SK-N-SH treated with all-trans-retinoic acid at 6 μM for 48 hours (cell line): ENCODE results near the gene A3GALT2.

ENCODE experiments used
- ATAC-seq: fragments of 200-7000 bp; cut with Tn5 transposase; 3 replicates; pipeline ENCODE4 v1.9.1; 2020; ENCODE audit warnings: mild to moderate bottlenecking, moderate library complexity
- ARNTL ChIP-seq: fragments of 450-650 bp; formaldehyde crosslinking; IDR thresholded peaks from 2 replicates; pipeline ENCODE4 v1.5.0; 2020; ENCODE audit warnings: low read depth, mild to moderate bottlenecking, moderate library complexity, borderline replicate concordance
- BACH2 ChIP-seq: fragments of 250-450 bp; sonication (Bioruptor Pico); IDR thresholded peaks from 2 replicates; pipeline ENCODE4 v1.9.0; 2021; ENCODE audit warnings: mild to moderate bottlenecking, borderline replicate concordance
- CREB5 ChIP-seq: fragments of 250-450 bp; sonication (Bioruptor Pico); IDR thresholded peaks from 2 replicates; pipeline ENCODE4 v1.5.1; 2020; ENCODE audit warnings: low read depth, mild to moderate bottlenecking, moderate library complexity
- CSDC2 ChIP-seq: fragments of 250-450 bp; sonication (Bioruptor Pico); IDR thresholded peaks from 2 replicates; pipeline ENCODE4 v1.5.0; 2020; ENCODE audit warnings: mild to moderate bottlenecking, moderate library complexity
- CSRNP3 ChIP-seq: fragments of 250-450 bp; sonication (Bioruptor Pico); IDR thresholded peaks from 2 replicates; pipeline ENCODE4 v1.5.1; 2021; ENCODE audit warnings: mild to moderate bottlenecking, moderate library complexity
- ESRRG ChIP-seq: fragments of 250-450 bp; sonication (Bioruptor Pico); IDR thresholded peaks from 2 replicates; pipeline ENCODE4 v1.6.1; 2021; ENCODE audit warnings: mild to moderate bottlenecking
- GLIS3 ChIP-seq: fragments of 250-450 bp; sonication (Bioruptor Pico); IDR thresholded peaks from 2 replicates; pipeline ENCODE4 v1.5.0; 2020; ENCODE audit warnings: mild to moderate bottlenecking, moderate library complexity
- OSR1 ChIP-seq: fragments of 250-450 bp; sonication (Bioruptor Pico); IDR thresholded peaks from 2 replicates; pipeline ENCODE4 v1.8.0; 2022; ENCODE audit warnings: moderate library complexity, mild to moderate bottlenecking, inconsistent platforms
- PATZ1 ChIP-seq: fragments of 250-450 bp; sonication (Bioruptor Pico); IDR thresholded peaks from 2 replicates; pipeline ENCODE4 v1.8.0; 2020; ENCODE audit warnings: mild to moderate bottlenecking, moderate library complexity, borderline replicate concordance
- POU6F1 ChIP-seq: fragments of 250-450 bp; sonication (Bioruptor Pico); IDR thresholded peaks from 2 replicates; pipeline ENCODE4 v1.8.0; 2021; ENCODE audit warnings: low read depth, mild to moderate bottlenecking, moderate library complexity, borderline replicate concordance
- PPARA ChIP-seq: fragments of 250-450 bp; sonication (Bioruptor Pico); IDR thresholded peaks from 2 replicates; pipeline ENCODE4 v1.5.0; 2020; ENCODE audit warnings: mild to moderate bottlenecking, borderline replicate concordance
- RARB ChIP-seq: fragments of 250-450 bp; sonication (Bioruptor Pico); IDR thresholded peaks from 2 replicates; pipeline ENCODE4 v1.8.0; 2021; ENCODE audit warnings: mild to moderate bottlenecking, moderate library complexity
- SNAI2 ChIP-seq: fragments of 250-450 bp; sonication (Bioruptor Pico); IDR thresholded peaks from 2 replicates; pipeline ENCODE4 v1.5.0; 2020; ENCODE audit warnings: mild to moderate bottlenecking, moderate library complexity
- TCF4 ChIP-seq: fragments of 250-450 bp; sonication (Bioruptor Pico); IDR thresholded peaks from 2 replicates; pipeline ENCODE4 v1.8.0; 2021; ENCODE audit warnings: mild to moderate bottlenecking, moderate library complexity, borderline replicate concordance
- TOX ChIP-seq: fragments of 250-450 bp; sonication (Bioruptor Pico); IDR thresholded peaks from 2 replicates; pipeline ENCODE4 v1.8.0; 2021; ENCODE audit warnings: mild to moderate bottlenecking, moderate library complexity, borderline replicate concordance
- ZC3H10 ChIP-seq: fragments of 250-450 bp; sonication (Bioruptor Pico); IDR thresholded peaks from 2 replicates; pipeline ENCODE4 v1.5.1; 2021; ENCODE audit warnings: mild to moderate bottlenecking, moderate library complexity
- ZFP3 ChIP-seq: fragments of 250-450 bp; sonication (Bioruptor Pico); IDR thresholded peaks from 2 replicates; pipeline ENCODE4 v1.5.0; 2020; ENCODE audit warnings: mild to moderate bottlenecking, moderate library complexity
- ZFP30 ChIP-seq: fragments of 450-650 bp; formaldehyde crosslinking; IDR thresholded peaks from 2 replicates; pipeline ENCODE4 v1.5.0; 2022; ENCODE audit warnings: mild to moderate bottlenecking, moderate library complexity
- ZNF565 ChIP-seq: fragments of 450-650 bp; formaldehyde crosslinking; conservative IDR thresholded peaks from 2 replicates; pipeline ENCODE4 v1.5.0; 2020; ENCODE audit warnings: low read depth, mild to moderate bottlenecking, moderate library complexity
- ZNF70 ChIP-seq: fragments of 450-650 bp; formaldehyde crosslinking; IDR thresholded peaks from 2 replicates; pipeline ENCODE4 v1.5.0; 2020; ENCODE audit warnings: mild to moderate bottlenecking, moderate library complexity
- ZNF8 ChIP-seq: fragments of 450-650 bp; formaldehyde crosslinking; IDR thresholded peaks from 2 replicates; pipeline ENCODE4 v1.5.0; 2020; ENCODE audit warnings: mild to moderate bottlenecking, moderate library complexity

A3GALT2 gene

GRCh38 chr1:33275195-33275594 lies 45.7 kb downstream of the A3GALT2 start:
- ATAC-seq, result no peak
- no peak for TF ChIP-seq ZNF8
- no peak for TF ChIP-seq PPARA (CRISPR knock-in tag)
- TF ChIP-seq ESRRG (CRISPR knock-in tag), result no peak
- TF ChIP-seq OSR1, result no peak
- TF ChIP-seq POU6F1 (CRISPR knock-in tag), result no peak
- TF ChIP-seq TOX, result no peak
- no peak for TF ChIP-seq BACH2 (CRISPR knock-in tag)
- no peak for TF ChIP-seq SNAI2 (CRISPR knock-in tag)
- TF ChIP-seq PATZ1, result no peak
- no peak for TF ChIP-seq GLIS3
- TF ChIP-seq ZC3H10 (CRISPR knock-in tag), result no peak
- TF ChIP-seq ZFP3 (CRISPR knock-in tag), result no peak

DNA sequence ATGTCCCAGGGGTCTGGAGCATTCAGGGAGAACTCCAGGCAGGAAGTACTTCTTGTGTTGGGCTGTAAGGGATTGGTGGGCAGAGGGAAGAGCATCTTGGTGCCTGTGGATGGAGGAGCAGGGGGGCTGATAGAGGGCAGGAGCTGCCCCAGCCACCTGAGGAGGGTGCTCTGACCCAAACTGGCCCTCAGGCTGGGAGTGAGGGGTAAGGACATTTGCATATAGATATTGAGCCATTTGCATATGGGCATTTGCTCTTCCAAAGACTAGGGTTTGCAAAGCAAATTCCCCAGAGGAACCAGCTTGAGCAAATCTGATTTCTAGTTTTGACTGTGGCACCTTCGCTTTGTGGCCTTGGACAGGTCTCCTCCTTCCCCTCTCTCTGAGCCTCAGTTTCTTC lies 46.5 kb downstream of the A3GALT2 start:
- ATAC-seq, result no peak
- no peak for TF ChIP-seq TOX
- TF ChIP-seq ZC3H10 (CRISPR knock-in tag), result no peak
- no peak for TF ChIP-seq PPARA (CRISPR knock-in tag)
- TF ChIP-seq ESRRG (CRISPR knock-in tag), result no peak
- TF ChIP-seq ZFP30 (CRISPR knock-in tag), result no peak
- no peak for TF ChIP-seq ZNF70 (CRISPR knock-in tag)
- TF ChIP-seq ZNF8, result no peak
- no peak for TF ChIP-seq CSRNP3

DNA sequence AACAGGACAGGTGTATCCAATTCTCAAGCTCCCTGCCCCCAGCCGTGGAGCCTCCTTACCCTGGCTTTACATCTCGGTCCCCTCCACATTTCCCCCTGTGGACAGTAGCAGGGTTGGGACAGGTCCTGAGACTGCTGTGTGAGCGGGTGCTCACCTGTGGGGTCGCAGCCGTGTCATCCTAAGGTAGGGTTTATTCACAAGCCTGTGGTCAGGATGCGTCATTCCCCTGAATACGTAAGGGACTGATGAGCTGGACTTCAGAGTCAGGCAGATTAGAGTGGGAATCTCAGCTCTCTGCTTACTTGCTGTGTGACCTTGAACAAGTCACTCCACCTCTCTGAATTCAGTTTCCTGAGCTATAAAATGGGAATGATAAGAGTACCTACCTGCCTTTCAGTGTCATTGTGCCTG lies 46.9 kb downstream of the A3GALT2 start:
- TF ChIP-seq TOX, result no peak
- no peak for TF ChIP-seq CSDC2
- no peak for TF ChIP-seq PPARA (CRISPR knock-in tag)
- no peak for TF ChIP-seq CSRNP3
- no peak for TF ChIP-seq ESRRG (CRISPR knock-in tag)
- TF ChIP-seq BACH2 (CRISPR knock-in tag), result no peak
- TF ChIP-seq ZC3H10 (CRISPR knock-in tag), result no peak
- no peak for TF ChIP-seq CREB5 (CRISPR knock-in tag)
- no peak for TF ChIP-seq ZNF8
- no peak for TF ChIP-seq ZFP3 (CRISPR knock-in tag)
- no peak for TF ChIP-seq POU6F1 (CRISPR knock-in tag)
- TF ChIP-seq OSR1, result no peak
- TF ChIP-seq TCF4 (CRISPR knock-in tag), result no peak
- no peak for TF ChIP-seq RARB (CRISPR knock-in tag)
- no peak for TF ChIP-seq ZNF565
- TF ChIP-seq ZNF70 (CRISPR knock-in tag), result no peak
- no peak for TF ChIP-seq ARNTL (CRISPR knock-in tag)
- no peak for TF ChIP-seq GLIS3
- no peak for ATAC-seq
